Retina (tissue), 1 donor: ENCODE data around the gene ADIRF.
"Not testable (repeated sequence)": the region's sequence is repeated elsewhere in the genome, so short reads cannot be mapped to it uniquely, and the experiment has no call there.

ENCODE experiments used
- DNase-seq: peaks from one replicate; pipeline ENCODE4 v3.0.0-alpha.2; 2016

Gene ADIRF

DNA sequence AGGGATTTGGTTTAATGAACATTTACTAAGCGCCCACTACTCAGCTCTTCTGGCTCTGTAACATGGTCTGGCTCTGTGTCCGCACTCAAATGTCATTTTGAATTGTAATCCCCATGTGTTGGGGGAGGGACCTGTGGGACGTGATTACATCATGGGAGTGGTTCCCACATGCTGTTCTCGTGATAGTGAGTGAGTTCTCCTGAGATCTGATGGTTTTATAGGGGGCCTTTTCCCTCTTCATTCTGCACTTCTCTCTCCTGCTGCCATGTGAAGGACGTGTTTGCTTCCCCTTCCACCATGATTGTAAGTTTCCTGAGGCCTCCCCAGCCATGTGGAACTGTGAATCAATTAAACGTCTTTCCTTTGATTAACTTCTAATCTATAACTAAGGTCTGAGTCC, 12.7 kb downstream of the ADIRF start:
- not testable (repeated sequence) for DNase-seq

DNA sequence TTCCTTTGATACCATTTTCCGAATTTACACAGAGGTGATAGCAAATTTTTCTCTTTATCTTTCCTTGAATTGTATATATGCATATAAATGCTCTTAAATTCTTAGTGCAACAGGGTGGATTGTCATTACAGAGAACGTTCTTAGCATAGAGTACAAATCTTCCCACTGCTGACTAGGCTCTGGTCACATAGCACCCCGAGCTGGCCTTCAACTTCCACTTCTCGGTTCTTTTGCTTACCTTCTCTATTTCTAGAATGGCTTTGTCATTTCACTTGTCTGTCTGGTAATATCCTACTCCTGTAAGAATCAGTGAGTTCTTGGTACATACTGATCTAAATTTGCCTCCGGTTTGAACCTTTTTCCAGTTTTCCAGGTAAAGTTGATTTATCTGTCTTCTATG, 13.4 kb downstream of the ADIRF start:
- no peak for DNase-seq

DNA sequence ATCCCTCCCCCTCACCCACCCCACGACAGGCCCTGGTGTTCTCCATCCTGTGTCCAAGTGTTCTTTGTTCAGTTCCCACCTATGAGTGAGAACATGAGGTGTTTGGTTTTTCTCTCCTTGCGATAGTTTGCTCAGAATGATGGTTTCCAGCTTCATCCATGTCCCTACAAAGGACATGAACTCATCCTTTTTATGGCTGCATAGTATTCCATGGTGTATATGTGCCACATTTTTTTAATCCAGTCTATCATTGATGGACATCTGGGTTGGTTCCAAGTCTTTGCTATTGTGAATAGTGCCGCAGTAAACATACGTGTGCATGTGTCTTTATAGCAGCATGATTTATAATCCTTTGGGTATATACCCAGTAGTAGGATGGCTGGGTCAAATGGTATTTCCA, 16.2 kb downstream of the ADIRF start:
- not testable (repeated sequence) for DNase-seq

DNA sequence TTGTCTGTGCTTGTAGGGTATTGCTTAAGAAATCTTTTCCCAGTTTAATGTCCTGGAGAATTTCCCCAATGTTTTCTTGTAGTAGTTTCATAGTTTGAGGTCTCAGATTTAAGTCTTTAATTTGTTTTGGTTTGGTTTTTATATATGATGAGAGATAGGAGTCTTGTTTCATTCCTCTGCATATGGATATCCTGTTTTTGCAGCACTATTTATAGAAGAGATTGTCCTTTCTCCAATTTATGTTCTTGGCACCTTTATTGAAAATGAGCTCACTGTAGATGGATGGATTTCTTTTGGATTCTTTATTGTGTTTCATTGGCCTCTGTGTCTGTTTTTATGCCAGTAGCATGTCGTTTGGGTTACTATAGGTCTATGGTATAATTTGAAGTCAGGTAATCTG, 20.2 kb downstream of the ADIRF start:
- no peak for DNase-seq

DNA sequence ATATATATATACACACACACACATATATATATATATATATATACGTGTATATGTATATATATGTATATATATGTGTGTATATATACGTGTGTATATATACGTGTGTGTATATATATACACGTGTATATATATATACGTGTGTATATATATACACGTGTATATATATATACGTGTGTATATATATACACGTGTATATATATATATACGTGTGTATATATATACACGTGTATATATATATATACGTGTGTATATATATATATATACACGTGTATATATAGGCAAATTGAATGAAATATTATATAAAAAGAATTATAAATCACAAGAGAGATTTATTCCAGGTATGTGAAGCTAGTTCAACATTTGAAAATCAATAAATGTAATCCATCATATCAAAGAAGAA, 23.1 kb downstream of the ADIRF start:
- not testable (repeated sequence) for DNase-seq

DNA sequence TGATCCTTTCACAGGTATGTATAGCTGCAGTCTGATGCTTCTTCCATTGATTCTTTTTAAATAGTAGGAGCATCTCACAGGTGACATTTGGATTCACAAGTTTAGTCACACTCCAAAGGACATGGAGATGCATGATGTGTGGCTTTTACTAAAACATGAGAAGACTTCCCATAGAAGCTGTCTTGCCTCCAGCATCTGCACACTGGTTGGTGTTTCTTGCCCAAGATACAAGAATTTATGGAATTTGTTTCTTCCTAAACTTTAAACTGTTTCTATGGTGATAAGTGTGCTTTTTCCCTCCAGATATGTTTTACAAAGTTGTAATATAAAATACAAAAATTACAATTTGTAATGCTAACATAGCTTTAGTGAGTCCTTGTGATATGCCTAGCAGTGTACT, 24.2 kb downstream of the ADIRF start:
- no peak for DNase-seq

DNA sequence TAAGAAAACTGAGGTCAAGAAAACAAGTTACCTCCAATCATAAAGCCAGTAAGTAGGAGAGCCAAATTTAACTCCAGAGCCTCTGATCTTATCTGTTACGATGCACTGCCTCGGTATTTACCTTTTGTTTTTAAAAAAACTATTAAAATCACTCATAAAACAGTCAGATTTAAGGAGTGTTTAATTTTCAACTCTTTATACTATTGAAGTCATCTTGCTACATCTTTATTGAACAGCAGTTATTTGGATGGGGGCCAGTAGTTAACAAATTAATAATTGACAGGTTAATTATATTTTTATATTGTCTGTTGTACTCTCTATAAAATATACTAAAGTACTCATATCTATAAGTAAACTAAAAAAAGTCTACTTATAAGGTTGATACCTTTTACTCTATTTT, 24.6 kb downstream of the ADIRF start:
- no peak for DNase-seq

DNA sequence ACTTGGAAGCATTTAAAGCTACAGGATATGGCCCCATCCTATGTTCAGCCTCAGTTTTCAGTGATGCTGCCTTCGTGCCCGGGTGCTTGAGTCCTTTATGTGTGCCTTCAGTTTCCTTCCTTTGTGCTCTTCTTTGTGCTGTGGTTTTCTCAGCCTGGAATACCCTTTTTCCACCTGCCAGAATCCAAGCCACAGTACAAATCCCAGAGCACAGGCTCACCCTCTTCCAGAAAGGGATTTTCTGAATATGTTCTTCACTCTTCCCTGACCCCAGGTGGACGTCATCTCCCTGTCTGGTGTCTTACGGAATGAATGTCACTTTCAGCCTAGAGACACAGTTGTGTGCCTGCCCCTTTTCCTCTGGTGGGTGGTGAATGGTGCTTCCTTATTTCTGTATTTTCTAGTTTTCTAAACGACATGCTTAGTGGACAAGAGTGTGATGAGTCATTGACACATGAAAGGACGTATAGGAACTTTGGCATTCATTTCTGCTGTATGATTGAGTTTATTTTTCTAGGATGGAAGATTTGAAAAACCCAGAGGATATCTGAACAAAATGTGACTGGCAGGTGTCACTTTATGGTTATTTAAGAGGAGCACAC, 31.6 kb downstream of the ADIRF start:
- DNase-seq: not testable (repeated sequence)

DNA sequence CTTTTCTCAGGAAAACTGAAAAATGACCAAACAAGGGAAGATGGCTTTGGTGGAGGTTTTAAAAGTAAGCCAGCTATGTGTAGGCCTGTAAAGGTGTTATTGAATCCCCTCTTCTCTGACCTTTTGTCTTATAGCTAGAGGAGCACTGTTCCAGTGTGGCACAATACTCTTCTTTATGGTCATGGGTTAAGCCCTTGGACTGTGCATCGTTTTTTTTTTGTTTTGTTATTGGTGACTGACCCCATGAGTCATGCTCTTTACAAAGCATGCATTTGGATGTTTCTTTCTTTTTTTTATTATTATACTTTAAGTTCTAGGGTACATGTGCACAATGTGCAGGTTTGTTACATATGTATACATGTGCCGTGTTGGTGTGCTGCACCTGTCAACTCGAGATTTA, 32.2 kb downstream of the ADIRF start:
- DNase-seq: no peak

DNA sequence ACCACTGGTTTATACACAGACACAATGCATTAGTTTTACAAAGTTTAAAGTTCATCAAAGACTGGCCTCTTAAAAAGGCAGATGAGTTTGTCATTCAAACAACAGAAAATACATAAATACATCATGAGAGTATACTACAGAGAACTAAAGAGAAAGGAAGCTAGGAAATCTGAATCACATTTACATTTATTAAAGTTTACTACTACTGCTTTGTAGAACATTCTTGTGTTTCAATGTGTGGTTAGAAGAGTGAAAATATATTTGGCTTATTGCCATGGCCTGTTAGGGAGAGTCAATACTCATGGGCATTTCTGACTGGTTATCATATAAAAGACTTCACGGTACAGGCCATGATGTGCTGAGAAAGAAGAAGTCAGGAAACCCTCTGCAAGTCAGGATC, 38.8 kb downstream of the ADIRF start:
- DNase-seq: not testable (repeated sequence)

DNA sequence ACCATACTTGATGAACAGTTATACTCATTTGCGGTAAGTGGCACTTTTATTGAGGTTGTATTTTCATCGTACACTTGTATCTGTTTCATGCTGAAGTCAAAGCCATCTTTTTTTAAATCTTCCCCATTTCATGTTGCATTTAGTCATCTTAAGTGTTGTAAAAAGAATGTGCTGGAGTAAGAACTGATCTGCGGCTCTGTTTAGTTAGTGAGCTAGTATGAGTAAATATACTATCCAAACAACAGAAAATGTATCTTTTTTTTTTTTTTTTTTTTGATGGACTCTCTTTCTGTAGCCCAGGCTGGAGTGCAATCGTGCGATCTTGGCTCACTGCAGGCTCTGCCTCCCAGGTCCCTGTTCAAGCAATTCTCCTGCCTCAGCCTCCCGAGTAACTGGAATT, 39.4 kb downstream of the ADIRF start:
- DNase-seq: not testable (repeated sequence)

DNA sequence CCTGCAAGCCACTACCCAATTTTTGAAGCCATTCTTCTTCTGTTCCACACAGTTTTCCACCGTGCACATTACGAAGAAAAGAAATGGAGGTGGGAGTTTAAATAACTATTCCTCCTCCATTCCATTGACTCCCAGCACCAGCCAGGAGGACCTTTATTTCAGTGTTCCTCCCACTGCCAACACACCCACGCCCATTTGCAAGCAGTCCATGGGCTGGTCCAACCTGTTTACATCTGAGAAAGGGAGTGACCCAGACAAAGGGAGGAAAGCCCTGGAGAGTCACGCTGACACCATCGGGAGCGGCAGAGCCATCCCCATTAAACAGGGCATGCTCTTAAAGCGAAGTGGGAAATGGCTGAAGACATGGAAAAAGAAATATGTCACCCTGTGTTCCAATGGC, 40.0 kb downstream of the ADIRF start:
- not testable (repeated sequence) for DNase-seq

DNA sequence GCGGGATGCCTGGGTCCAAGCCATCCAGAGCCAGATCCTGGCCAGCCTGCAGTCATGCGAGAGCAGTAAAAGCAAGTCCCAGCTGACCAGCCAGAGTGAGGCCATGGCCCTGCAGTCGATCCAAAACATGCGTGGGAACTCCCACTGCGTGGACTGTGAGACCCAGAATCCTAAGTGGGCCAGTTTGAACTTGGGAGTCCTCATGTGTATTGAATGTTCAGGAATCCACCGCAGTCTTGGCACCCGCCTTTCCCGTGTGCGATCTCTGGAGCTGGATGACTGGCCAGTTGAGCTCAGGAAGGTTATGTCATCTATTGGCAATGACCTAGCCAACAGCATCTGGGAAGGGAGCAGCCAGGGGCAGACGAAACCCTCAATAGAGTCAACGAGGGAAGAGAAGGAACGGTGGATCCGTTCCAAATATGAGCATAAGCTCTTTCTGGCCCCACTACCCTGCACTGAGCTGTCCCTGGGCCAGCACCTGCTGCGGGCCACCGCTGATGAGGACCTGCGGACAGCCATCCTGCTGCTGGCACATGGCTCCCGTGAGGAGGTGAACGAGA, 40.9 kb downstream of the ADIRF start:
- DNase-seq: not testable (repeated sequence)

DNA sequence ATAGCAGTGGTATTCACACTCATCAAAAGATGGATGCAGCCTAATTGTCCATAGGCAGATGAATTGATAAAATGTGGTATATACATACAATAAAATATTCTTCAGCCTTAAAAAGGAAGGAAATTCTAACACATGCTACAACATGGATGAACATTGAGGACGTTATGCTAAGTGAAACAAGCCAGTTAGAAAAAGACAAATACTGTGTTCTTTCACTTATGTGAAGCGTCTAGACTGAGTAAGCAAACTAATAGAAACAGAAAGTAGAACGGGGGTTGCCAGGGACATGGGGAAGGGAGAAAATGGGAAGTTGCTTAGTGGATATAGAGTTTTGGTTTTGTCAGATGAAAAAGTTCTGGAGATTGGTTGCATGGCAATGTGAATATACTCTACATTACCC, 45.2 kb downstream of the ADIRF start:
- DNase-seq: not testable (repeated sequence)

DNA sequence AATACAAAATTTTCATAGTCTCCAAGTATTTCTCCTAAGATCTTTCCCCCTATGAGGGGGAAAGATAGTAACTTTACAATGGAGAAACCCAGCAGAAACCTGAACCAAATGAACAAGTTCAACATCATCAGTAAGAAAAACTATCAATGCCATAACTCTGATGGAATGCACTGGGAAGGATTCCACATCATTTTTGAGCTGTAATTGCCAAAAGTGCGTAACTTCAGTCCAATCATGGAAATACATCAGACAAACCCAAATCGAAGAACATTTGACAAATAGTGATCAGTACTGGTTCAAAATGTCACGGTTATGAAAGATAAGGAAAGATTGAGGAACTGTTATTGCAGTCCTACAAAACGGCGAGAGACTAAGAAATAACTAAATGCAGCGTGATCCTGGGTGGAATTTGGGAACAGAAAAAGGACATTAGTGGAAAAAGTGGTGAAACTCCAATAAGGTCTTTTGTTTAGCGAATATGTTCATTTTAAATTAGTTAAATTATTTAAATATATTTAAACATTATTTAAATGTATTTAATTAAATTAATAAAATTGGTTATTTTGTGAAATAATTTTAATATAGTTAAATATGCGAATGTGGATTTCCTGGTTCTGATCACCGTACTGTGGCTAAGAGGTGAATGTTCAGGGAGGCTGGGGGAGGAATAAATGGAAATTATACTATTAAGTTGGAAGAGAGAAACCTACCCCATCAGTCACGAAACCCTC, 46.9 kb downstream of the ADIRF start:
- not testable (repeated sequence) for DNase-seq

DNA sequence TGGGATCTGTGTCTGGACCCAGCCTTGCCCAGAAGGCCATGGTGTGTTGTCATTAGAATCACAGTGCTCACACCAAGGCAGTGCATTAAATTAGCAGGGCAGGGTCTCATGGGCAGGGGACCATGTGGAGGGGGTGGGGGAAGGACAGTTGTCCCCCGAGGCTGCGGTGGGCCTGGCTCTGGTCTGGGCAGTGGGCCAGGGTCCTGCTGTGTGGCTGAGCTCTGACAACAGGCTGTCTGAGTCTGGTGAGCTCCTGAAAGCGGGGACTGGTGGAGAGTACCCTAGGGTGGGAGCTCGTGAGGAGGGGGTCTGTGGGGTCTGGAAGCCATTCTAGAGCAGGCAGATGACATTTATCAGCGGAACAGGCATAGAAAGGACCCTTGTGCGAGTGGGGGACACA, 49.8 kb downstream of the ADIRF start:
- not testable (repeated sequence) for DNase-seq

DNA sequence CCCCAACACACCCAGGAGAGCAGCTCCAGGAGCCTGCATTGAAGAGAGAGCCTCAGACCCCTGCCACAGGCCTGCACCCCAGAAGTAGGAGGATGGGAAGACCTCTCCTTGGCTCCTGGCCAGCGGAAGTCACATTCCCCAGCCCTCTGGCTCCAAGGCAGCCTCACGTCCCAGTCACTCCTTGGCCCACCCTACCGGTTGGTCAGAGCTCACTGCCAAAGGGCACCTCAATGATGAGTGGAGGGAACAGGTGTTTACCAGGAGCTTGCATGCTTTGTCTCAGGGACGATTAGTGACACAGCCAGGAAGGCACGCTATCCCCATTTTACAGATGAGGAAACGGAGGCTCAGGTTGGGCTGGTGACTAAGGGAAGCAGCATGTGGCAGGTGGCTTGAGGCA, 50.8 kb downstream of the ADIRF start:
- DNase-seq: not testable (repeated sequence)

DNA sequence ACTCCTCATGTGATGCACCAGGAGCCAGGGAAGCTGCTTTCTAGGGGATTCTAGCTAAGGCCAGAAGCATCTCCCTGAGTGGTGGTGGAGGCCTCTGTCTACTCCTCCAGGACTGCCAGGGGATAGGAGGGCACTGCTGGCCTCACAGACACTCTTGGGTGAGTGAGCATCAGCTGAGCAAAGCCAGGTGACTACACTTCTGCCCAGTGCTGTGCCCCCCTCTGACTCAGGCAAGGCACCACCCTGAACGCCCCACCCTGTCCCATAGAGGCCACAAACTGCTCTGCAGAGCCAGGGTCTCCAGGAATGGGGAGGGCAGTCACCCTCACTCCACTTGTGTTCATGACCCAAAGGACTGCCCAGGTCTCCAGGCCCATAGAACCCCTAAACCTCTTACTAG, 51.2 kb downstream of the ADIRF start:
- not testable (repeated sequence) for DNase-seq

DNA sequence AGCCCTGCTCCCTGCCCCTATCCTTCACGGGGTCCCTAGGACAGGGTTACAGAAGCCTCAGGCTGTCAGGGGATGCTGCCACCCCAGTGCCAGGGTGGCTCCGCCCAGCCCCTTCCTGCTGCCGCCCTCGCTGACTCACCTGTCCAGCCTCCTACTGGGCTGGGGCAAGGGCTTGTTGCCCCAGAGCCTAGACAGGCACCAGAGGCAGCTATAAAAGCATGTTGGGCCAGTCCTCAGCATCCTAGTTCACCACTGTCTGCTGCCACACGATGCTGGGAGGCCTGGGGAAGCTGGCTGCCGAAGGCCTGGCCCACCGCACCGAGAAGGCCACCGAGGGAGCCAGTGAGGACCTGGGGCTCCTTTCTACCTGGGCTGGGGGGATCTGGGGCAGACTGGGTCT, 51.8 kb downstream of the ADIRF start, which contains the start of gene FAM25A:
FAM25A (plus strand) TSS at position 239 of the 400 bp plus-strand sequence; CDS start at position 270, 31 bp downstream.
- DNase-seq: not testable (repeated sequence)
